Measurements from ENCODE around the gene ZNF362.

Gene ZNF362

DNA sequence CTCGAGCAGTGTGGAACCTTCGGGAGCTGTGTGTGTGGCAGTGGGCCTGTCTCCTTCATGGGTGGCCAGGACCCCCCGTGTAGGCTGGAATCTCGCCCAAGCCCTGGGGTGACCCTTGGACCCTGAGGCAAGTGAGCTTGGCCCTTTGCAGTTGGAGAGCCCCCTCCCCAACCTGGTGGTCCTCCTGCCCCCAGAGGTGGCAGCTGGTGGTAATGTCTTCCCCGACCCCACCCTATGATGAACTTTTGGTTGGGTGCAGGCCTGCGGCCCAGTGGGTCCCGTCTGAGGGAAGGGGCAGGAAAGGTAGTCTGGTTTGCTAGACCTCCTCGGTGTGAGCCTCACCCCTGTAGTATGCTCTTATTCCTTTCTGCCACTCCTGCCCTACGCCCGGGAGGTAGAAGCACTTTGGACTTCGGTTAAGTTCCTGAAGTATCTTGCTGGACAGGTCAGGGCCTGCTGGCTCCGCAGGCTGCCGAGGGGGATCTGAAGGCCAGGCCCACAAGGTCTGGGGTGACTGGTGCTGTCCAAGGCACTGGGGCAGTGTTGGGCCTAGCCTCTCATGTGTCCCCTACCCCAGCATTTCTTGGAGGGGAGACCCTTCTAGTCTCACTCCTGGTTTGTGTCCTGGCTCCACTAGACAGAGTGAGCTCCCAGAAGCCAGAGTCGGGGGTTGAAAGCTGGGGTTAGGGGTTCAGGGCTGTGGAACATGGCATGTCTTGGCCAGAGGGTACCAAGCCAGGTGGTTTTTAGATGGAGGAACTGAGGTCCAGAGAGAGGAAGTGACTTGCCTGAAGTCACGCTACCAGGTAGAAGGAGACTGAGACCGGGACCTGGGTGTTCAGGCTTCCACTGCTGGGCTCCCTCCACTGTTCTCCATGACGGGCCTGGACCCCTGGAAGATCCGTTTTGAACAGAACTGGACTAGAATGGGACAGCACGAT is 1.8 kb downstream of the ZNF362 start:
- no peak for DNase-seq (ENCODE audit: low read depth, low spot score)
- in situ Hi-C loops (cut with HindIII; ENCODE audit: low sequenced_read_pairs): no loop called here
- peak overlapping the region; percentile 82 for H3K4me3 ChIP-seq (ENCODE audit: low read depth, low read length)
- TF ChIP-seq, protein P1, sequence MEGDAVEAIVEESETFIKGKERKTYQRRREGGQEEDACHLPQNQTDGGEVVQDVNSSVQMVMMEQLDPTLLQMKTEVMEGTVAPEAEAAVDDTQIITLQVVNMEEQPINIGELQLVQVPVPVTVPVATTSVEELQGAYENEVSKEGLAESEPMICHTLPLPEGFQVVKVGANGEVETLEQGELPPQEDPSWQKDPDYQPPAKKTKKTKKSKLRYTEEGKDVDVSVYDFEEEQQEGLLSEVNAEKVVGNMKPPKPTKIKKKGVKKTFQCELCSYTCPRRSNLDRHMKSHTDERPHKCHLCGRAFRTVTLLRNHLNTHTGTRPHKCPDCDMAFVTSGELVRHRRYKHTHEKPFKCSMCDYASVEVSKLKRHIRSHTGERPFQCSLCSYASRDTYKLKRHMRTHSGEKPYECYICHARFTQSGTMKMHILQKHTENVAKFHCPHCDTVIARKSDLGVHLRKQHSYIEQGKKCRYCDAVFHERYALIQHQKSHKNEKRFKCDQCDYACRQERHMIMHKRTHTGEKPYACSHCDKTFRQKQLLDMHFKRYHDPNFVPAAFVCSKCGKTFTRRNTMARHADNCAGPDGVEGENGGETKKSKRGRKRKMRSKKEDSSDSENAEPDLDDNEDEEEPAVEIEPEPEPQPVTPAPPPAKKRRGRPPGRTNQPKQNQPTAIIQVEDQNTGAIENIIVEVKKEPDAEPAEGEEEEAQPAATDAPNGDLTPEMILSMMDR (IDR thresholded peaks at IDR 0.05; ENCODE audit: low read depth, low read length): no peak

DNA sequence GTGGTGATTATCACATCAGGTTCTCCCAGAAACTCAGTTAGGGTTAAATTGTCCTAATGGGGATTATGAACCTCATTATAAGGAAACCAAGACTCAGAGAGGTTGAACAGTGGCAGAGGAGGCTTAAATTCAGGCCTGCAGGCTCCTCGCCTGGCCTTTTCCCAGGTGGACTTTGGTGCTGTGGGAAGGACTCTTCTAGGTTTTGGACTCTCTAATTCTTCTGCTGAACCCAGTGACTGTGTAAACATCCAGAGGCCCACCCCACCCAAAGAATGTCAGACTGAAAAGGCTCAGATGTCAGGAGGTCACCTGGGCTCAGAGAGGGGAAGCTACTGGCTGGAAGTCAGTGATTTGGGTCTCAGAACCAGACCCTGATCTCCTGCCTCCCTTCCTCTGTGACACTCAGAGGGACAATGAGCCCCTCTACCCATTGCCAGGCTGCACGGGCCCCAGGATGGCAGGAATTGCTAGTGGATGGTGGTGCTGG is 2.5 kb downstream of the ZNF362 start:
- DNase-seq (ENCODE audit: low read depth, low spot score): no peak
- H3K4me3 ChIP-seq (ENCODE audit: low read depth, low read length): no peak overlapping the region
- TF ChIP-seq, protein P1 (IDR thresholded peaks at IDR 0.05; ENCODE audit: low read depth, low read length): no peak
- in situ Hi-C loops (cut with HindIII; ENCODE audit: low sequenced_read_pairs): no loop called here

DNA sequence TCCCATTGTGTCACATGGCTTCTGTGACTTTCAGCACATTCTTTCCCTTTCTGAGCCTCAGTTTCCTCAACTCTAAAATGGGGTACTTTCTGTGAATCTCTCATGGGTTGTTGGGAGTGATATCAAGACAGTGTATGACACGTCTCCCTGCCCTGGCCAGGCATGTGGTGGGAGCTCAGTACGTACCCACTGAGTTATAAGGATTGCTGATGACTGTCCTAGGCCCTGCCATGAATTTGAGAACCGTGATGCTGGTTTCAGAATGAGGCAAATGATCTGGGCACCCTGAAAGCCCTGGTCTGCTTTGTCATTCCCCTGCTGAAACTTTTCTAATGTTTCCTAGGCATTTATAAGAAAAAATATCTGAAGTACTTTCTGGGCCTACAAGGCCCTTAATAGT is 3.6 kb downstream of the ZNF362 start:
- DNase-seq (ENCODE audit: low read depth, low spot score): no peak
- TF ChIP-seq, protein P1 (IDR thresholded peaks at IDR 0.05; ENCODE audit: low read depth, low read length): no peak
- H3K4me3 ChIP-seq (ENCODE audit: low read depth, low read length): no peak overlapping the region
- in situ Hi-C loops (cut with HindIII; ENCODE audit: low sequenced_read_pairs): no loop called here

DNA sequence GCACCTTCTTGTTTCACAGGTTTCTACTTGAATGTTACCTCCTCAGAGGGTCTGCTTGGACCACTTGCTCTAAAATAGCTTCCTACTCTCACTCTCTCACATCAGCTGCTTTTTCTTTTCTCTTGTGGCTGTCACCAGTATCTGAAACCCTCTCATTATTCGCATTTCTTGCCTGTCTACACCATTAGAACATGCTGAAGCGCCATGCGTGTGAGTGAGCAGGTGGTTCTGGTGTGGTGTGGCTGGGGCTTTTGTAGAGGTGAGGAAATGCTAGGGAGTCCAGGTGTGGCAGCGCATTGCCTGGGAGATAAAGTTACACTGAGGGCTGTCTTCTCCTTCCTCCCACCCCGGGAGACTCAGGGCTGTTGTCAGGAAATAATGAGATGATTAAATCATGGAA is 4.1 kb downstream of the ZNF362 start:
- no peak overlapping the region for H3K4me3 ChIP-seq (ENCODE audit: low read depth, low read length)
- TF ChIP-seq, protein P1 (IDR thresholded peaks at IDR 0.05; ENCODE audit: low read depth, low read length): no peak
- DNase-seq (ENCODE audit: low read depth, low spot score): no peak
- in situ Hi-C loops (cut with HindIII; ENCODE audit: low sequenced_read_pairs): no loop called here

DNA sequence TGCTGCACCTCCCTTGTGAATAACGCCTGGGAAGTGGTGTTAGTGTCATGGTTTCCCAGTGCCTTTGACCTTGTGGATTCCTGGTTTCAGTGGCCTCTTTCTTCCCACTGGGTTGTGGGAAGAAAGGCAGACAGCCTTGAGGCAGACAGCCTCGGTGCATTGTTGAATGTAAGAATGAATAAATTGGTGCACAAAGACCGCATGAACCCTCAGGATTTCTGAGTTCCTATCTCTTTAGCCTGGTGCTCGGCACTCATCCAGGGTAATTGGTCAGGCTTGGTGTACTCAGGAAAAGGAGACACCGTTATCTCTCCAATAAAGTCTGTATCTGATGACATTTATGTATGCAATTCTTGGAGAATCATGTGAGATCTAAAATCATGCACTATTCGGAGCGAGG is 5.1 kb downstream of the ZNF362 start:
- TF ChIP-seq, protein P1 (IDR thresholded peaks at IDR 0.05; ENCODE audit: low read depth, low read length): no peak
- H3K4me3 ChIP-seq (ENCODE audit: low read depth, low read length): no peak overlapping the region
- in situ Hi-C loops (cut with HindIII; ENCODE audit: low sequenced_read_pairs): no loop called here
- peak; percentile 22 for DNase-seq (ENCODE audit: low read depth, low spot score)

DNA sequence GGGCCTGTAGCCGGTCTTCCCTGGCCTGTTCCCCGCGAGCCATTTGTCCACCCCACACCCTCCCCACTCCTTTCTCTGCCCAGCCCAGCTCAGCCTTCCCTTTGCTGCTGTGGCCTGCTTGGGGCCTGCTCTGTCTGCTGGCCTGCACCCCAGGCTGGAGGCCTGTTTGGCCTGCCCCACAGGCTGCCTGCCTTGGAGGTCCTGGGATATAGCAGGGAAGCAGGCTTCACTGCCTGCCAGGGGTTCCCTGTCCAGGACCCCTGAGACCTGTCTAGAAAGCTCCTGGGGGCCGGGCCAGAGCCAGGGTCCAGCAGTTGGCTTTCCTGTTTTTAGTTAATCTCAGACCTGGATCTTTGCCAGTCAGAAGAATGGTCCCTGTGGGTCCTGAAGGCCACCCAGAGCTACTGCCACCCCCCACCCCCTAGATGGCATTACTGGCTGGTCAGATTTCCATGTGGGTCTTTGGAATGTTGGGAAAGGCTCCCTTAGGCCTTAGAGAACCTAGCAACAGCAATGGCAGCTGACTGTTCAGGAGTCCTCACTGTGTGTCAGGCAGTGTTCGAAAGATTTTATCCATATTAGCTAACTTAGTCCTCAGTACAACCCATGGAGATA is 7.7 kb downstream of the ZNF362 start:
- no peak for DNase-seq (ENCODE audit: low read depth, low spot score)
- TF ChIP-seq, protein P1 (IDR thresholded peaks at IDR 0.05; ENCODE audit: low read depth, low read length): no peak
- in situ Hi-C loops (cut with HindIII; ENCODE audit: low sequenced_read_pairs): no loop called here
- H3K4me3 ChIP-seq (ENCODE audit: low read depth, low read length): no peak overlapping the region
